ENCODE data around the gene BBS9. TPM values are rescaled to one million over a fixed set of nuclear protein-coding genes. Genes with fewer than 3 reads are reported as not detected.

The BBS9 gene
- total and polyA plus RNA-seq, 2 experiments from 2014 or later = 27.2 to 66.1 TPM

DNA sequence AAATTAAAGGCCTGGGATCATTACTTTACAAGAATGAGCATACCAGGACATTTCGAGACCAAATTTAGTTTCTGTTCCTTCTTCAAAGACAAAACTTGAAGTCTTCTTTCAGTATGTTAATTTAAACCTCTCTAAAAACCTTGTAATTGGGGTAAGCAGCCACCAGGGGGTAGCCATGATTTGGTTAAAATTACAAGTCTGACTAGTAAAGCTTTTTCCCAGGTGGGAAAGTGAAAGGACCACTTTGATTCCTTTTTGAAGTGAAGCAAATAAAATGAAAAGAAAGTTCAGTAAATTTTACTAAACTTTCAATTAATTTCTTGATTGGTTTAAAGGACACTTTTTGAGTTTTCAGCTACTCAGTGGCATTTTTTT, 294.3 kb downstream of the BBS9 start:
- Histone ChIP-seq H3K9me2 (ENCODE audit: insufficient read depth) (no peaks in the 10 kb centered on the region), H3K36me3 (ENCODE audit: insufficient read depth) (no peaks in the 10 kb centered on the region), H3K79me2 (replicated peaks; ENCODE audit: insufficient read depth) (no peaks in the 10 kb centered on the region), H3K27ac (ENCODE audit: low read depth) (no peak overlapping the region), H4K20me1 (replicated peaks; ENCODE audit: insufficient read depth) (no peaks in the 10 kb centered on the region), H3K4me3 (no peak overlapping the region), H3F3A (replicated peaks; ENCODE audit: low read depth) (no peaks in the 10 kb centered on the region), H2AFZ (no peak overlapping the region), H3K4me2 (no peak overlapping the region), H3K27me3 (ENCODE audit: insufficient read depth) (no peaks in the 10 kb centered on the region), H3K4me1 (ENCODE audit: insufficient read depth) (peaks cover 3% of the 10 kb centered on the region; the same call in 1 of the 2 replicates)
- DNase-seq (ENCODE audit: low spot score) = peak; percentile 83
- no peaks in the 10 kb centered on the region for H3K36me3 Mint-ChIP-seq (ENCODE audit: low read depth)
- TF ChIP-seq CTCF (conservative IDR thresholded peaks at IDR 0.05; ENCODE audit: low read depth in 2 of 2) = peak; percentile 60 to 87
- TF ChIP-seq JUNB (IDR thresholded peaks at IDR 0.05; ENCODE audit: unreplicated experiment) = no peak
- TF ChIP-seq ETS1 (IDR thresholded peaks at IDR 0.05) = no peak
- TF ChIP-seq REST (IDR thresholded peaks at IDR 0.05; ENCODE audit: unreplicated experiment) = no peak
- no peak overlapping the region for H3K4me3 Mint-ChIP-seq
- no peak overlapping the region for H3K27ac Mint-ChIP-seq
- ATAC-seq = peak; percentile 38; the same call in 1 of the 3 replicates
- H3K27me3 Mint-ChIP-seq (ENCODE audit: insufficient read depth, low read depth, poor library complexity) = no peaks in the 10 kb centered on the region
- no peaks in the 10 kb centered on the region for H3K9me3 Mint-ChIP-seq
- H3K4me1 Mint-ChIP-seq = peaks cover 7% of the 10 kb centered on the region; the same call in 2 of the 3 replicates

DNA sequence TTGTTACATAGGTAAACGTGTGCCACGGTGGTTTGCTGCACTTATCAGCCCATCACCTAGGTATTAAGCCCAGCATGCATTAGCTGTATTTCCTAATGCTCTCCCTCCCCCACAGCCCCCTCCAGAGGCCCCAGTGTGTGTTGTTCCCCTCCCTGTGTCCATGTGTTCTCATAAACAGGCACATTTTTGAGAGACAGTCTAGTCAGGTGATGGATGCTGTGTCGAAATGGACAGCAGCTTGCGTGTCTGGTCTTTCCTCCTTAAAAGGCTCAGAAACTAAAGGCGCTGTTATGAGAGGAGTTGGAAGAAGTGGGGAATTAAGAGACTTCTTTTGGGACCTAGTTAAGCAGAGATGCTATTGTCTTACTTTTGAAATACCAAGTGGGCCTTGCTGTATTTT, 296.0 kb downstream of the BBS9 start:
- Mint-ChIP-seq H3K9me3 (no peaks in the 10 kb centered on the region), H3K27me3 (ENCODE audit: insufficient read depth, low read depth, poor library complexity) (no peaks in the 10 kb centered on the region), H3K4me1 (peaks cover 6% of the 10 kb centered on the region; the same call in 1 of the 3 replicates), H3K36me3 (ENCODE audit: low read depth) (no peaks in the 10 kb centered on the region), H3K4me3 (no peak overlapping the region), H3K27ac (no peak overlapping the region)
- Histone ChIP-seq H3K27me3 (ENCODE audit: insufficient read depth) (no peaks in the 10 kb centered on the region), H3F3A (replicated peaks; ENCODE audit: low read depth) (no peaks in the 10 kb centered on the region), H3K4me1 (ENCODE audit: insufficient read depth) (no peaks in the 10 kb centered on the region), H3K79me2 (replicated peaks; ENCODE audit: insufficient read depth) (no peaks in the 10 kb centered on the region), H4K20me1 (replicated peaks; ENCODE audit: insufficient read depth) (no peaks in the 10 kb centered on the region), H3K36me3 (ENCODE audit: insufficient read depth) (no peaks in the 10 kb centered on the region), H2AFZ (no peak overlapping the region), H3K4me2 (no peak overlapping the region), H3K4me3 (no peak overlapping the region), H3K9me2 (ENCODE audit: insufficient read depth) (no peaks in the 10 kb centered on the region), H3K27ac (ENCODE audit: low read depth) (no peak overlapping the region)
- ATAC-seq = no peak
- DNase-seq (ENCODE audit: low spot score) = no peak
- TF ChIP-seq ZNF462 (CRISPR knock-in tag; IDR thresholded peaks at IDR 0.05) (no peak), POLR2AphosphoS5 (IDR thresholded peaks at IDR 0.05; ENCODE audit: low read depth) (no peak)

All from GM23338 (cell line).